Body of pancreas (tissue), 4 donors: ENCODE results near the gene SPANXN1. TPM values are rescaled to one million over a fixed set of nuclear protein-coding genes. Genes with fewer than 3 reads are reported as not detected.
"Not testable (repeated sequence)": the region's sequence is repeated elsewhere in the genome, so short reads cannot be mapped to it uniquely, and the experiment has no call there.

Experiments used
- ATAC-seq: fragments of 150-250 bp; one replicate; pipeline ENCODE4 v1.9.1; 2016
- DNase-seq, 4 donors: peaks; one replicate each; pipeline ENCODE4 v3.0.0-alpha.2; 2019
- H3K27ac ChIP-seq, 4 donors: fragments of 200-600 bp; sonication (generic); 1 replicate in 3 of 4; 2 replicates in 1 of 4; pipeline versions ENCODE4 v1.5.1 to v1.6.1; 2016 to 2019; ENCODE audit warnings: mild to moderate bottlenecking in 1 of 4, mixed read lengths in 1 of 4, moderate library complexity in 1 of 4
- H3K27me3 ChIP-seq, 2 donors: fragments of 200-600 bp; sonication (generic); one replicate each; pipeline ENCODE4 v1.6.0; 2016; ENCODE audit warnings: mild to moderate bottlenecking in 1 of 2
- H3K36me3 ChIP-seq, 2 donors: fragments of 200-600 bp; sonication (generic); replicated peaks in 1 of 2; 2 replicates each; pipeline ENCODE4 v1.5.1; 2016; ENCODE audit warnings: low read depth in 2 of 2; ENCODE audit not compliant: insufficient read depth in 1 of 2
- H3K4me1 ChIP-seq: fragments of 200-600 bp; sonication (generic); one replicate; pipeline ENCODE4 v1.6.0; 2016
- H3K4me3 ChIP-seq, 2 donors: fragments of 200-600 bp; sonication (generic); 1 replicate in 1 of 2; 2 replicates in 1 of 2; pipeline ENCODE4 v1.5.1; 2016 to 2019
- H3K9me3 ChIP-seq, 3 donors: fragments of 200-600 bp; sonication (generic); 1 replicate in 2 of 3; 2 replicates in 1 of 3; pipeline ENCODE4 v1.5.1; 2016
- CTCF ChIP-seq, 7 experiments: fragments of 450-650 bp in 4 of 7; fragments of 200-600 bp in 3 of 7; sonication (generic) in 3 of 7; IDR thresholded peaks; one replicate each; pipeline ENCODE4 v1.5.1; 2016 to 2019; ENCODE audit warnings: antibody characterized with exemption in 7 of 7
- POLR2A ChIP-seq, 3 donors: fragments of 450-650 bp; IDR thresholded peaks; one replicate each; pipeline ENCODE4 v1.6.1; 2016; ENCODE audit warnings: antibody characterized with exemption in 3 of 3, mild to moderate bottlenecking in 2 of 3
- WGBS, 2 donors: methylation state at CpG; one replicate each; pipeline ENCODE4 v1.1.5; 2017; 5-methylcytosine and 5-hydroxymethylcytosine counted together
- intact Hi-C: fragments of 100-400 bp; cut with DNase I; formaldehyde crosslinking; loops from one replicate; pipeline ENCODE4 v1.15.1; 2023
- total RNA-seq, 2 donors: library from RNA; depleted of rRNA; stranded (reverse); fragments of >200 nt; gene quantifications; one replicate each; pipeline ENCODE4 v1.1.0, GENCODE V29; 2016

The SPANXN1 gene, protein sequence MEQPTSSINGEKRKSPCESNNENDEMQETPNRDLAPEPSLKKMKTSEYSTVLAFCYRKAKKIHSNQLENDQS
- total RNA-seq, result not detected

DNA sequence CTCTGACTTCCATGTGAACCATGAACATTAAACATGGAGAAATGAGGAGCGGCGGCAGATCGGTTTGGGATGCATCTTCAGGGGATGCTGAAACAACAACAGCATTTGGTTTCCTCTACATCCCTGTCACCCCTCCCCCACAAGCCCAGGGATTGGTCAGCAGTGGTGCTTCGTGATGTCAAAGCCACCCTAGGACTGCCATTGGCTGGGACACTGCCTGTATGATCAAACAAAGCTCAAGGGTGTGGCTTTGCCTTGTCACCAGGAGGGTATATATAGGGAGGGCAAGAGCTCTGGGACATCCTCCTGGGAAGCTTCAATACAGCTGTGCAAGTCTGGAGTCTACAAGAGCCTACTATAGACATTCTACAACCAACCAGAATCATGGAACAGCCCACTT, at the start of gene SPANXN1:
TSS of gene SPANXN1 (plus strand) at position 301 of the 400 bp plus-strand sequence. CDS start at position 385, 84 bp downstream.
- H3K4me1 ChIP-seq, H3K36me3 ChIP-seq, H3K4me3 ChIP-seq, ATAC-seq, intact Hi-C loops, H3K27me3 ChIP-seq, H3K9me3 ChIP-seq, DNase-seq, H3K27ac ChIP-seq: not testable (repeated sequence)
- WGBS, 2 donors, result 51 to 69% methylated on average over 2 to 4 of the region's 4 CpGs

DNA sequence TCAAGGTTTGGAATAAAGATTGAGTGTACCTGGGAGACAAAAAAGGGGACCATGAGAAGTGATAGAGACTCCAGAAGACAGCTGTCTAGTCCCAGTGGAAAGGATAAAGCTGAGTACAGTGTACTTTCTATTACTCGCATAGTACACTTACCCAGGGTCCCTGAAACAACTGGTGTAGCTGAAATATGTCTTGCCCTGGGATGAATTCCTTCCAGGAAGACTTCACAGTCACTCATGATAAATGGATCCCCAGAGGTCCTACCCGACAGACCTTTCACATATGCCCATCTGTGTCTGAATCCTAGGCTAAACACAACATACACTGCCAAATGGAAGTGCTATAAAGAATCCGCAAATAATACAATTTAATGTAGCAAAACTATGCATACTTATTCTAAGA, 48.2 kb upstream of the SPANXN1 start:
- H3K9me3 ChIP-seq, result no peaks in the 10 kb centered on the region
- H3K36me3 ChIP-seq, result no peaks in the 10 kb centered on the region
- H3K4me3 ChIP-seq, result no peak overlapping the region
- no peaks in the 10 kb centered on the region for H3K27me3 ChIP-seq
- WGBS, 2 donors, result 59 to 70% methylated on average over 3 of the region's 3 CpGs
- H3K27ac ChIP-seq, result no peak overlapping the region
- DNase-seq (no peak), ATAC-seq (no peak)
- H3K4me1 ChIP-seq, result no peaks in the 10 kb centered on the region
- TF ChIP-seq CTCF (IDR thresholded peaks at IDR 0.05) (no peak), POLR2A (IDR thresholded peaks at IDR 0.05) (no peak)
- intact Hi-C loops, result no loop called here

GRCh38 chrX:145213504-145213903, 33.8 kb upstream of the SPANXN1 start:
- no peaks in the 10 kb centered on the region for H3K4me1 ChIP-seq
- DNase-seq (peak in 1 of 4 donors; percentile 18), ATAC-seq (no peak)
- H3K9me3 ChIP-seq, result no peaks in the 10 kb centered on the region
- intact Hi-C loops, result no loop called here
- H3K27ac ChIP-seq, result no peak overlapping the region
- TF ChIP-seq POLR2A (IDR thresholded peaks at IDR 0.05), result no peak
- peak in 2 of 7 experiments; percentile 15 to 21 for TF ChIP-seq CTCF (IDR thresholded peaks at IDR 0.05)
- no peaks in the 10 kb centered on the region for H3K27me3 ChIP-seq
- no peak overlapping the region for H3K4me3 ChIP-seq
- H3K36me3 ChIP-seq, result no peaks in the 10 kb centered on the region
- WGBS, 2 donors, result 58 to 77% methylated on average over 2 of the region's 2 CpGs

GRCh38 chrX:145292218-145292617, 44.9 kb downstream of the SPANXN1 start:
- Histone ChIP-seq H3K4me3 (no peak overlapping the region), H3K9me3 (no peaks in the 10 kb centered on the region), H3K4me1 (no peaks in the 10 kb centered on the region), H3K27me3 (no peaks in the 10 kb centered on the region), H3K27ac (no peak overlapping the region), H3K36me3 (no peaks in the 10 kb centered on the region)
- intact Hi-C loops, result no loop called here
- TF ChIP-seq POLR2A (IDR thresholded peaks at IDR 0.05) (no peak), CTCF (IDR thresholded peaks at IDR 0.05) (no peak)
- DNase-seq (no peak), ATAC-seq (no peak)
- 23 to 38% methylated on average over 4 of the region's 4 CpGs for WGBS, 2 donors
